CD4-positive, alpha-beta T cell treated with Interleukin-15 for 1 hour (primary cell): Measurements from ENCODE around the gene HS6ST1.

Source experiments
- DNase-seq: peaks from one replicate; pipeline ENCODE4 v3.0.0-alpha.2; 2020

HS6ST1 gene, protein sequence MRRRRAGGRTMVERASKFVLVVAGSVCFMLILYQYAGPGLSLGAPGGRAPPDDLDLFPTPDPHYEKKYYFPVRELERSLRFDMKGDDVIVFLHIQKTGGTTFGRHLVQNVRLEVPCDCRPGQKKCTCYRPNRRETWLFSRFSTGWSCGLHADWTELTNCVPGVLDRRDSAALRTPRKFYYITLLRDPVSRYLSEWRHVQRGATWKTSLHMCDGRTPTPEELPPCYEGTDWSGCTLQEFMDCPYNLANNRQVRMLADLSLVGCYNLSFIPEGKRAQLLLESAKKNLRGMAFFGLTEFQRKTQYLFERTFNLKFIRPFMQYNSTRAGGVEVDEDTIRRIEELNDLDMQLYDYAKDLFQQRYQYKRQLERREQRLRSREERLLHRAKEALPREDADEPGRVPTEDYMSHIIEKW

DNA sequence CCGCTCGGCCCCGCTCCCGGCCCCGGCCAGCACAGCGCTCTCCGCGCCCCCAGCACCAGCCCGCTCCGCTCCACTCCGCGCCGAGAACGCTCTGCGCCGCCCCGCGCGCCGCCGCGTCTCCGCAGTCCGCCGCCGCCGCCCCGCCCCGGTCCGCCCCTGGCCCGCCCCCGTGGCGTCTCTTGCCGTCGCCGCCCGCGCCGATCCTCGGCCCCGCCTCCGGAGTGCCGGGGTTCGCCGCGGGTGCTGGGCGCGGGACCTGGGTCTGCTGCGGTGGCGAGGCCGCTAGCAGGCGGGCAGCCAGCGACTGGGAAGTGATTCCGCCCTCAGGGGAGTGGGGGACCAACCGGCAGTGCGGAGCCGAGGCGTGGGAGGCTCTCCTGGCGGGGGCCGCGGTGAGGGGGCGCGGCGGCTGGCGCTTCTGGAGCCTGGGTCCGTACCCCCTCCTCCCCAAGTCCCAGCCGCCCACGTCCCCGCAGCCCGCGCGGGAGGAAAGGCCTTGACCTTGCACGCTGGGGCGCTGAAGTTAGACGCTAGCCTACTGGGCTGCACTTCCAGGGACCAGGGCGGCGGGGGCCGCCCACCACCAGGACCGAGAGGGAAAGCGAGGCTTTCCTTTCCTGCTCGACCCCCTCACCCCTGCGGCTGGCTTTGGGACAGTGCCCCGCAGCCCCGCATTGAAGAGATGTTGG is at the start of gene HS6ST1:
Gene HS6ST1 (minus strand): TSS at position 93 of the 689 bp plus-strand sequence. CDS start 305 bp downstream, outside the sequence.
- peak; percentile 85 for DNase-seq

DNA sequence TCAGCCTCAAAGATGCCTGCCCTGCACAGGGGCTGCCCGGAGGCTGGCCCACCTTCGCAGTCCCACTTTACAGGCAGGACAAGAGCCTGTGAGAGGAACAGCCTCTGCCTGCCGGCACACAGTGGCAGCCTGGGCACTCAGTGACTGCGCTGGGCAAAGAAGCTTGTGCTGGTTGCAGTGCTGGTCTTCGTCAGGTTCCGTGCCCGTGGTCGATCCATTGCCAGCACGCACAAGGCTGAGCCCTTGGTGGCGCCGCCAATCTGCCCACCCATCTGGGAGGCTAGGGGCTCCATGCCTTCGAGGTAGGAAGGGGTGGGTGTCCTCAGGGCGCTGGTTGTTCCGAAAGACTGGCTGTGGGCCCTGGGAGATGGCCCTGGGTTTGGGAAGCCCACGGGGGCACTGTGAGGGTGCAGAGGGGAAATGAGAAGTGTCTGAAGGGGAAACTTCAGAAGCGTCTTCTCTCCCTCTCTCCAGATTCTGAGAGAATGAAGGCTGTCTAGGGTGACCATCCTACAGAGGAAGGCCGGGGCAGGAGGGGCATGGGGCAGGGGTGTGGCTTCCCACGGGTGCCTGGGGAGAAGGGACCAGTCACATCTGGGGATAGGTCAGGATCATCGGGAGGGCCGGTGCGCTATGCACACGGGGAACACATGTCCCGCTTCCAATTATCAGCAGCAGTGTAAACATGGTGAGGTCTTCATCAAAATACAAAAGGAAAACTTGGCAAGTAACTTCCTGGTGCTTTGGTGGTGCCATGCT is 49.1 kb upstream of the HS6ST1 start:
- DNase-seq: no peak

DNA sequence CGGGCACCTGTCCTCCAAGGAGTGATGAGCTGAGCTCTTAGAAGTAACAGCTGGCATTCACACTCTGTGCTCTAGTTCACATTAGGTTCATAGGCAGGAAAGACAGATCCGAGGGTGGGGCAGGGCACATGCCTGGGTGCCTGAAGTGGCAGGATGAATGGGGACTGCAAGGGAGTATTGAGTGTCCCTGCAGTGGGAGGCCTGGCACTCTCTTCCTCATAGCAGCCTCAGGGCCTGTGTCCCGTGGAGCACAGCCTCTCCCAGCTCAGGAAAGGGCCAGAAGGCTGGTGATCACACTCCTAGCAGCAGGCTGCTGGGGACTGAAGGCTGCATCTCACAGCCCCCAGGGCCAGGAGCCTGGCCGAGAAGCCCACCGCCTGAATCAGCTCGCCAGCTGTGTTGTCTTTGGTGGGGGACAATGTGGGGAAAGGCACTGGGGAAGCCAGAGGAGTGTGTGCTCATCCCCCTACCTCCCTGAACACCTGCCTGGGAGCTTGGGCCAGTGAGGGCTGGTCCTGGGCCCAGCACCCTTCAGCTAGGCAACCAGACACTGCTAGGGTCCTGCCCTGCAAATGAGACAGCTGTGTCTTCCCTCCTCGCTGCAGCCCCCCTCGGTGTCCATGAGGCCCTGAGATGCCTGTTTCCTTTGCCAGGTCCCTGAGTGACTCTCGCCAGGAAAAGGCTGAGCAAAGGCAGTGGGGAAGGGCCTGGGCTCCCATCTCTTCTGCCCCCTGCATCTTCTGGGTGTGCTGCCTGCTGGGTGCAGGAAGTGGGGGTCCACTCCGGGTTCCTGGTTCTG is 48.2 kb upstream of the HS6ST1 start:
- DNase-seq: no peak

DNA sequence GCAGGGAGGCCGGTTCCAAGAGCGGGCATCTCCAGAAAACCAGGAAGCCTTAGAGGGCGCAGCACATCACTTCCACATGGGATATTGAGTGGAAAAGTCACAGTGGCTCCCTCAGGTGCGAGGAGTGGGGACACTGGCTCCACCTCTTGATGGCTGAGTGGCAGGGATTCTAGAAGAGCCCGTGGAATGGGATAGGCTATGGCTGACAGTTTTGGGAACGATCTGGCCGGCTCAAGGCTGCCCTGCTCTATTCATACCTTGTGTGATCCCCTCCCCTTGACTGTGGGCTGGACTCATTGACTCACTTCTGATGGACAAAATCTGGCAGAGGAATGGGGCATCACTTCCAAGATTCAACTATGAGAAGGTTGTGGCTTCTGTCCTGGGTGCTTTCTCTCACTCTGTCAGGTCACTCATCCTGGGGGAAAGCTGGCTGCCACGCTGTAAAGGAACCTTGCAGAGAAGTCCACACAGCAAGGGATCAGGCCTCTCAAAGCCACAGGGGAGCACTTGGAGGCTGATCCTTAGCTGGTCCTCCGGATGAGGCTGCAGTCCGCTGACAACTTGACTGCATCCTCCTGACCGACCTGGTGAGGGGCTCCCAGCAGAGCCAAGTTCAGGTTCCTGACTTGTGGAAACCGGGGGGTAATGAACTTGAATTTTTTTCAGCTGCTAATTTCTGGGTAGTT is 46.7 kb upstream of the HS6ST1 start:
- DNase-seq: no peak

DNA sequence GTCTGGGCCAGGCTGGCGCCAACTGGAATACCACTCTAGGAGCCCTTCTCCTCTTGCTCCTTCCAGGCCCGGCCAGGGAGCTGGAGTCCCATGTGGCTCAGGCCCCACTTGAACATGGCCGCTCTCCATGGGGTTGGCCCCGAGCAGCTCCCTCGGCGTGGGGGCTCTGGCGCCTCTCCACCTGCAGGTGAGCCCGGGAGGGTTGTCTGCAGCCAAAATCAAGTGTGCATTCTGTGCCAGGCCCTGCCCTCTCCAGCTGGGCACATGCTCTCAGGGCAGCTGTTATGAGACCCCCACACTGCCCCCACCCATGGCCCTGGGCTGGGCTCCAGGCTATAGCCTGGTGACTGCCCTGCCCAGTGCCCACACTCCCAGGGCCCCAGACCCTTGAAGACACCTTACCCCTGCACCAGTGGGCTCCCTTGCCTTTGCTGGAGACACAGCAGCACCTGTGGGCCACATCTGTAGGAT is 45.8 kb upstream of the HS6ST1 start:
- DNase-seq: no peak

DNA sequence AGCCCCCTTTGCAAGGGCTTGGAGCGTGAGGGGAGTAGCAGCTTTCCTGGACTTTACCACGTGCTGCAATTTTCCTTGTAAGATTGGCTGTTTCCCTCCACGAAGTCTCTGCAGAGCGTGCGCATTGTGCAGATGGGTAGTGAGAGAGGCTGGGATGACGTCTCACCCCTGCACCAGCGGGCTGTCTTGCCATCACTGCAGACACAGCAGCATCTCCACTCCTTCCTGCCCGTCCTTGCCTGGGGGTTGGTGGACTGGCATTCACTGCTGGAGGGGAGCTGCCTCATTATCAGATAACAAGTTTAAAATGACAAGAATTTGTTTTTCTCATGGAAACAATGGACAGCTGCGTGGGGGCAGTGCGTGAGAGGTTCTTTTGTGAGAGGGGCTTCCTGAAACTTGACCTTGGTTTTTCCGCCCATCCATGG is 45.3 kb upstream of the HS6ST1 start:
- DNase-seq: no peak

DNA sequence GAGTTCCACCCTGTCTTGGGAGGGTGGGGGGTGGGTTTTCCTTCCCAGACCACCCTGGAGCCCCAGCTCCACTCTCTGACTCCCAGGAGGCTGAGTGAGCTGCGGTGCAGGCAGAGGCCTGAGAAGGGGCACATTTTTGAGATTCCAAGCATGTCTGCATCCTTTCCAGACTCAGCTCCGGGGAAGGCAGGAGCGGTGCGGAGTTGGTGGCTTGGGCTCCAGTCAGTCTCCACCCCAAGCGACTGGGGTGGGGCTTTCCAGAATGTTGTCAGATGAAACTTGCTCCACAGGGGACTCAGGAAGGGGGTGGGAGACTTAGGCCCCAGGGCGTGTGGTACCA is 44.2 kb upstream of the HS6ST1 start:
- DNase-seq: no peak

DNA sequence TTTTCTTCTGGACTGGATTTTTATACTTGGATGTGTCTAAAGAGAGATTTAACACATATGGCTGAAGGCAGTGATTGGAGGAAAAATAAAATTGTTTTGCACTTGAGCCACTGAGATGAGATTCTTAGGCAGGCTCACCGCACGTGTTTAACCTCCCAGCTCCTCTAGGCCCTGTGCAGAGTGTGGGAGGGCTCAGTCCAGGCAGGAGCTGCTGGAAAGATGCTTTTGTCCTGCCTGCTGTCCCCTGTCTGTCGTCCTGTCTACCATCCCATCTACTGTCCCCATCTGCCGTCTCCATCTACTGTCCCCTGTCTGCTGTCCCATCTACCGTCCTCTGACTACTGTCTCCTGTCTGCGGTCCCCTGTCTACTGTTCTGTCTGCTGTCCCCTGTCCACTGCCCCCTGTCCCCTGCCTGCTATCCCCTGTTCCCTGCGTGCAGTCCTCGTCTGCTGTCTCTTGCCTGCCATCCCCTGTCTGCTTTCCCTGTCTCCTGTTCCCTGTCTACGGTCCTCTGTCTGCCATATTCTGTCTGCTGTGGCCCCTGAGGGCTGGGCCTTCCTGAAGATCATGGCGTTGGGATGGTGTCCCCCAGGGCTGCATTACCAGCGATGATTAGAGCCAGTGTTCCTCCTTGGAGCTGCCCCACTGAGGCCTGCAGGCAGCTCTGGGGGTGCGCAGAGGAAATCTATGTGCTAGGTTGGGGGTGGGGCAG is 43.7 kb upstream of the HS6ST1 start:
- no peak for DNase-seq

DNA sequence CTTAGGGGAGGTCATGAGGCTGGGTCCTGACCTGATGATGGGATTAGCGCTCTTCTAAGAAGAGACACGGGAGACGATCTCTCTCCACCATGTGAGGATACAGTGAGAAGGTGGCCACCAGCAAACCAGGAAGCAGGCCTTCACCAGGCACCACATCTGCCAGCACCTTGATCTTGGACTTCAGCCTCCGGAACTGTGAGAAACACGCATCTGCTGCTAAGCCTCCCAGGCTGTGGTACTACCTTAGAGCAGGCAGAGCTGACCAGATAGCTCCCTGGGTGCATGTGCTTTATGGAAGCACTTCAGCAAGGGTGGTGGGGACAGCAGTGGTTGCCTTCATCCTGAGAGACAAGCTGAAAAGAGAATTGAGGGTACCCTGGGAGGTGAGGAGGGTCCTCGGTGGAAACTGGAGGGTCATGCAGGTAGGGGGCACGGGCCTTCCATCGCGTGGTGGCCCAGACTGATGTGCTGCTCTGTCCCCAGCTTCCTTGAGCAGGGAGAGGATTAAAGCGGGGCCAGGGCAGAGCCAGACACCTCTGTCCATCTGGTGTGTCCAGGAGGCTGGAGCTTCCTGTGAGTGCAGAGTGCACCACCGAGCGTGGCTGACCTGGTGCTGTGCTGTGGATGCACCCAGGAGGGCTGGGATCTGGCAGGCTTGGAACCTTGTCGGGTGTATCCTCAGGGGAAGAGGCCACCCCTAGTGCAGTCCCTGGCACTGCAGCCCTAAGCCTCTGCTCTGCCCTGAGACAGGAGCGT is 42.9 kb upstream of the HS6ST1 start:
- no peak for DNase-seq

DNA sequence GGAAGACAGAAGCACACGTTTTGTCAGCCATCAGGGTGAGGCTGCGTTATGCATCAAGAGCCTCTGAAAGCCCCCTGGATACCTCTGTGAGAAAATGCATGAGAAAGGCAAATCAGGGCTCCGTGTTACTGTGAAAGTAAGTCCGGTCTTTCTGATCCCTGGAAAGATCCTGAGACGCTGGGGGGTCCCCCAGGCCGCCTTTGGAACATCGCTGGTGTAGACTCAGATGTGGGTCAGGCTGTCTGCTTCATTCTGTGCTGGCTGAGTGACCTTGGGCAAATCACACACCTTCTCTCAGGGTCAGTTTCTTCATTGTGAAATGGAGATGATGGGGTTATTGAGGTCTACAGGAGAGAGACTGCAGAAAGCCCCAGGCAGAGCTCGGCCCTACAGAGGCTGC is 42.0 kb upstream of the HS6ST1 start:
- DNase-seq: no peak

DNA sequence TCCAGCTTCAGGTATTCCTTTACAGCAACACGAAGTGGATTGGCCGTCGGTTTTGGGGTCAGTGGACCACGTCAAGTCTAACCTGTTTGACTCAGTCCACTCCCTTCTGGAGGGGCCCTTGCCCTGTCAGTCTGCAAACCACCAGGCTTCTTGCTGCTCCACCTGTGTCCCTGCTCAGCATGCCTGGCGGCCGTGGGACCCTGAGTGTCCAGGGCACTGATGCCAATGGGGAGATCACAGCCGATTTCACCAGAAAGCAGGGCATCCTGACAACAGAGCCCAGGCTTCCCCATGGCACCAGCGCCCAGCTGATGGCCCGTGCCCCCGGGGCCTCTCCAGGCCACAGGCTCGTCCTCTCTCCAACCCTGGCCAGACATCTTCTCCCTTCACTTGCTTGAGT is 41.2 kb upstream of the HS6ST1 start:
- no peak for DNase-seq

DNA sequence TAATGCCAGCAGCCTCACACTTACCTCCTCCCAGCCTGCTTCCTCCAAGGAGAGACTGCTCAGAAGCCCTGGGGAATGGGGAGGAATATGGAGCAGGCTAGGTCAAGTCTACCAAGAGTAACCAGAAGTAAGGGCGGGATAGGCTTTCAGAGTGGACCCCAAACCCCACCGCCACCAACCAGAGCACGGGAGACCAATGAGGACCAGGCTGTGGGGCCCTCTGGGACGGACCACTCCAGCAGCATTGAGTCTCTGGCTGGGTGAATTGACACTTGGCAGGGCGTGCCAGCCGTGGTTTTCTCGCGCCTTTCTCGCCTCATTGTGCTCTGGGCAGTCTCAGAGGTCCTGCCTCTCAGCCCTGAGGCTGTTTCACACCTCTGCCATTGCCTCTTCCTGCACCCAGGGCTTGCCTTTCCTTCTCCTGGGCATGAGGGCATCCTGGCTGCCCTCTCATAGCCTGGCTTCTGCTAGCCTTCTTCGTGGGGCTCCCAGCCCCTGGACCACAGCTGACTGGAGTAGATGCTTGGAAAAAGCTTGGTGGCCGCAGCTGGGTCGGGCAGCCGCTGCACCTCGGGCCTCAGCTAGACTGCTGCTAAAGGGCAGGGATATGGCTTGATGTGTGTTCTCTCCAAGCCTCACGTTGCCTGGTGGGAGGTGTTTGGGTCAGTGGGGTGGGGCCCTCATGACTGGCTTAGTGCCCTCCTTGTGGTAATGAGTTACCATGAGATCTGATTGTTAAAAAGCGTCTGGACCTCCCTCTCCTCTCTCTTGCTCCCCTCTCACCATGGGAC is 40.5 kb upstream of the HS6ST1 start:
- no peak for DNase-seq

DNA sequence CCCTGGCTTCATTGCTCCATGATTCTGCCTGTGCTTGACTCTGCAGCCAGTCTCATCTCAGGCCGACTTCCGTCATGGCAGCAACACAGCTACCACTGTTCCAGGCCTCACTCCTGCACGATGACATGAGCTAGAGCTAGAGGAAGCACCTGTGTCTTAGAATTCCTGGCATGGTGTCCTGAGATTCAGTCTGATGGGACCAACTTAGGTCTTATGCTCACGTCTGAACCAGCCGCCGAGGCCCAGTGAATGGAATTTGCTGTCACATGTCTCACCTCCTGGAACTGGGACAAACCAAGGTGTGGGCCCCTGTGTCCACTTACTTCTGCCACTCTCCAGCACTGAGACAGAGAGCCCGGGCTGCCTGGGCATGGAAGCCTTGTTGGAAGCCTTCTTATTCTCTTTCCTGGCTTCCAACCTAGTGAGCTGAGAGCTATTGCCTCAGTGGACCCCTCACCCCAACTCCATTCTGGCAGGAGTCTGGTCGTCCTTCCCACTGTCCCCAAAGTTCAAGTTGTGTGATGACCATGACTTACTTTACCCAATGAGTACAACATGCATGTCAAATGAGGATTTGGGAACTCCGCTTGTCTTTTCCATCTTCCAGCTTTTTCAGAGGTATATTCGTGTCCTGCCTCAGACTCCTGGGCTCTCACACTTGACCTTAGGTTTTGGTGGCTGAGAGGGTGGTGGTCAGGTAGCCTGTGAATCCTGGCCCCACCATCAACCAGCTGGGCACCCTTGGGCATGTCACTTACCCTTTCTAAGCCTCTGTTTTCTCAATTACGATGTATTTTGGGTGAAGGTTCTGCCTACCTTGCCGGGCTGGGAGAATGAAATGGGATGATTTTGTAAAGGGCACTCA is 39.1 kb upstream of the HS6ST1 start:
- DNase-seq: no peak

DNA sequence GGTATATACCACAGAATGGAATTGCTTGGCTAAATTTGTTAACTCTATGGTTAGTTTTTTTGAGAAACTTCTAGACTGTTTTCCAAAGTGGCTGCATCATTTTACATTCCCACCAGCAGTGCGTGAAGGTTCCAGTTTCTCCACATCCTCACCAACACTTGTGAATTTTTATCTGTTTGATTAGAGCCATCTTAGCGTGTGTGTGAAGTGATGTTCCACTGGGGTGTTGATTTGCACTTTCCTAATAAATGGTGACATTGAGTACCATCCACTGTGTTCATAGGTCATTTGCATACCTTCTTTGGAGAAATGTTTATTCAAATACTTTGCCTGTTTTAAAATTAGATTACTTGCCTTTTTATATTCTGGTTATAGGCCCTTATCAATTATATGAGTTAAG is 37.5 kb upstream of the HS6ST1 start:
- no peak for DNase-seq

DNA sequence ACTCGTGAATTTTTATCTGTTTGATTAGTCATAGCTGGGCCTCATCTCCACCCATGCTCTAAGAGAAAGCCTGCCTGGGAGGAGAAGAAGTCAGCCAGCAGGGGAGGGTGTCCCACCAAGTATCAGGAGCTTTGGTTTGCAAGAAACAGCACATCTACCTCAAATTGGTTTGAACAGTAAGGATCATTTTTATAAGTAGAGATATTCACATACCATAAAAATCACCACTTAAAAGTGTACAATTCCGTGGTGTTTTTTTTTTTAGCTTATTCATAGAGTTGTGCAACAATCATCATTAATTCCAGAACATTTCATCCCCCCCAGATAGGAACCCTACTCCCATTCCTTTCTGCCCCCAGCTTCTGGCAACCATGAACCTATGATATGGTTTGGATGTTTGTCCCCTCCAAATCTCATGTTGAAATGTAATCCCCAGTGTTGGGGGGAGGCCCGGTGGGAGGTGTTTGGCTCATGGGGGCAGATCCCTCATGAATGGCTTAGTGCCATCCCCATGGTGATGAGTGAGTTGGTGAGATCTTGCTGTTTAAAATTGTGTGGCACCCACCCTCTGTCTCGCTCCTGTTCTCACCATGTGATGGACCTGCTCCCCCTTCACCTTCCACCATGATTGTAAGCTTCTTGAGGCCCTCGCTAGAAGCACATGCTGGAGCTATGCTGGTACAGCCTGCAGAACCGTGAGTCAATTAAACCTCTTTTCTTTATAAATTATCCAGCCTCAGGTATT is 36.2 kb upstream of the HS6ST1 start:
- DNase-seq: no peak

DNA sequence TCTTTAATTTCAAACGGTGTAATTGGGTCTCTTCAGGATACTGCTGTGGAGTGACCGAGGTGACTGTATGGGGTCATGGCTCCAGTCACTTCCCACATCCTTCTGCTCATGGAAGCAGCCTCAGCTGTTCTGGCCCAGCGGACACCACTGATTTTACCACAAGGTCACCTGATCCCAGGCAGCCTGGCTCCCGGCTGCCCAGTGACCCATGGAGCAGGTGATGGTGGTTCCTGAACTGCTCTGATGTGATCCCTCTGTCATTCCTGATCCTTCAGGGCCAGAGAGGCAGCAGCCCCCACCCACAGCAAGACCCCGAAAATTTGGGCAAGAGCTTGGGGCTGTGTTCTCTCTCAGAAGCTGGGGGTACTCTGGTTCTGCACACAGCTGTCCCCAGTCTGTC is 35.5 kb upstream of the HS6ST1 start:
- DNase-seq: no peak

DNA sequence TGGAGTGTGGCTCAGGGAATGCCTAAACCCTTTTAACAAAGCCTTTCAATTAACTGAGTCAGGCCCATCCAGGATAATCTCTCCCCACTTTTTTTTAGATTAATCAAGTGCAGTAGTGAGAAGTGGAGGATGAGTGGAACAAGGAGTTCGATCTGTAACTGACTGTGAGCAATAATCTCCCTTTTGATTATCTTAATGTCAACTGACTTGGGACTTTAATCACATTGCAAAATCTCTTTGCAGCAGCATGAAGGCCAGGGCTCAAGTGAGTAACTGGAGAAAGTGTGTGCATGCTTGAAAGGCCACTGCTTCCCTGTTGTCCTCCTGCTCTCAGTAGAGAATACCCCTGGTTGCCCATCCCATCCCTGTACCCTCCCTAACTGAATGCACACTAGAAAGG is 32.1 kb upstream of the HS6ST1 start:
- DNase-seq: no peak

DNA sequence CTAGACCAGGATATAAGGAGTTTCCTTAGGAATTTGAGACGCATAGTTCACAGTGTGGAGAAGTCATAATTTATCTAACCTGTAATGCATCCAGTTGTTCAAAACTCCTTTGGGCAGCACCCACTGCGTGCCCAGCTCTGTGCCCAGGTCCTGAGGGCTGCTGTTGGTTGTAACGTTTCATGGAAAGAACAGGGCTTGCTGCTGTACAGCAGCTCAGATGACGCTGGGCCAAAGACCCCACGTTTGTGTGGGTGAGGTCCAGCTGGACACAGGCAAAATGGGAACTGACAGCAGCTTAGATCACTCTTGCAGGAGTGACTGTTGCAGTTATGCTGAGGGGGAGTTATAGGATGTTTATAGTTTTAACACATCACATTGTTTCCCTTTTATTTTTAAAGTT is 30.0 kb upstream of the HS6ST1 start:
- DNase-seq: no peak
